Fibroblast of peridontal ligament (primary cell): ENCODE measurements around the gene VCY.
"Not testable (repeated sequence)": the region's sequence is repeated elsewhere in the genome, so short reads cannot be mapped to it uniquely, and the experiment has no call there.

Experiments
- DNase-seq: peaks from one replicate; pipeline ENCODE4 v3.0.0-alpha.2; 2010; ENCODE audit errors: extremely low read depth

The VCY gene

GRCh38 chrY:13986373-13986772 is at the start of gene VCY:
Gene VCY (minus strand): TSS chrY:13986473. CDS start chrY:13986440, 33 bp downstream.
- DNase-seq, result not testable (repeated sequence)

DNA sequence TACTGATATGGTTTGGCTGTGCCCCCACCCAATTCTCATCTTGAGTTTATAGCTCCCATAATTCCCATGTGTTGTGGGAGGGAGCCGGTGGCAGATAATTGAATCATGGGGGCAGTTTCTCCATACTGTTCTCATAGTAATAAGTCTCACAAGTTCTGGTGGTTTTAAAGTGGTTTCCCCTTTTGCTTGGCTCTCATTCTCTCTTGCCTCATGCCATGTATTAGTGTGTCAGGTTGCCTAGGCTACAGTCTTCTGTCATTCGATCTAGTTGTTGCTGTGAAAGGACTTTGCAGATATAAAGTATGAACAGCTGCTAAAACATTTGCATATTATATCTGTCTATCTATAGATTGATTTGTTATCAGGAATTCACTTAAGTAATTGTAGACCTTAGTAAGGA is 44.1 kb upstream of the VCY start:
- DNase-seq, result not testable (repeated sequence)

- not testable (repeated sequence) for DNase-seq
Observed at GRCh38 chrY:14011916-14012315, 25.6 kb upstream of the VCY start.

DNA sequence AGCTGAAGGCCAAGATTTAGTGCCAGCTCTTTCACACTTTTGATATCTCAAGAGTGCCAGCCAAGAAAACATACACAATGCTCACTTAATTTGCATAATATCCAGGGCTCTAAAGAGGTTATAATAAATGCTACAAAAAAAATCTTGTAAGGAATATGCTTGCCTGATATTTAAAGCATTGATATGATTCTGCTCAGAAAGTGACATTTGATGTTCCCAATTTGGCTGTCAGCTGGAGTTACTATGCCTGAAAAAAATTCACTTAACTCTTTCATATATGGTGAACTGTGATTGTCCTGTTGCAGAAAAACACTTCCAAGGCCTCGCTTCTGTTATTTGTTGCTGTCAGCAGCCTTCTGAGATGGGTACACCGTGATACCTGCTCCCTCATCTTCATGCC is 43.9 kb downstream of the VCY start:
- not testable (repeated sequence) for DNase-seq
